HG03103 (cell line): ENCODE measurements around the gene ZAP70.

Experiments used
- ATAC-seq: cut with Tn5 transposase; IDR thresholded peaks from one replicate; pipeline ENCODE4 v1.9.1; 2021; ENCODE audit warnings: low read depth; ENCODE audit not compliant: unreplicated experiment

Gene ZAP70

DNA sequence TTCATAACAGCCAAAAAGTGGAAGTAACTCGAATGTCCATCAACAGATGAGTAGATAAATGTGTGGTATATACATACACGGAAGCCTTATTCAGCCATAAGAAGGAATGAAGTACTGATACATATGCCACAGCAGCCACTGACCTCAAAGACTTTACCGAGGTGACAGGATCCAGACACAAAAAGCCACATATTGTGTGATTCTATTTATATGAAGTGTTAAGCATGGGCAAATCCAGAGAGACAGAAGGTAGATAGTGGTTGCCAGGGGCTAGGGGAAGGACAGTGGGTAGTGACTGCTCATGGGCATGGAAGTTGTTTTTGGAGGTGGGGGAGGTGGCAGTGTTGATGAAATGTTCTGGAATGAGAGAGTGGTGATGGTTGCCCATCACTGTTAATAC is 33.9 kb downstream of the ZAP70 start:
- ATAC-seq: no peak

DNA sequence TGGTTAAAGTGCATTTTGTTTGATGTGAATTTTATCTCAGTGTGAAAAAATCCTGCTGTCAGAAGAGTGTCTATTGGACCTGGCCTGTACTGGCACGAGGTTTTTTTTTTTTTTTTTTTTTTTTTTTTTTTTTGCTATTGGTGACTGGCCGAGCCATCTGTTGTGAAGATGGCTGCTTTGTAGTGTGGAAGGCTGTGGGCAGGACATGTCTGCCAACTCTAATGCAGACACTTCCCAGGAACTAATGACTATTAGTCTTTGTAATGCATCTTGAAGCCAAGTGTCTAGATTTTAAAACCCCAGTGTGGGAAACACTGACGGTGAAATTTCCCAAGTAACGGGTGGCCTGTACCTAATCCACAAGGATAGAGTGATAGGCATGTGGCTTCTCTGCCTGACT is 34.3 kb downstream of the ZAP70 start:
- ATAC-seq: no peak

DNA sequence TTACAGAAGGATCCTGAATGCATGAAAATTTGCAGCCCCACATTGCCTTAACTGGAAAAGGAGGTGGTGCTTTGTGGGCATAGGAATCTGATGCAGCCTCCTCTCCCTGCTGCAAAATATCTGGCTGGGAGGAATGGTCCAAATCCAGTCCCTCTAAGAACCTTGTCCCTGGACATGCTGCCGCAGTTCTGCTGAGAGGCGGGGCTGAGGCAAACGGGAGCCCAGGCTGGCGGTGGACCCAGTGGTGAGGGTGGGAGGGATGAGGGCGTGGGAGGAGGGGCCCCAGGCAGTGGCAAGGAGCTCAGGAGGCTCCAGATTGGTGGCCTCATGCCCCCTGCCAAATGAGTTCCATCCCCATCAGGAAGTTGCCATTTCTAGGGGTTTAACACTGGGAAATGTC is 36.2 kb downstream of the ZAP70 start:
- ATAC-seq: no peak

DNA sequence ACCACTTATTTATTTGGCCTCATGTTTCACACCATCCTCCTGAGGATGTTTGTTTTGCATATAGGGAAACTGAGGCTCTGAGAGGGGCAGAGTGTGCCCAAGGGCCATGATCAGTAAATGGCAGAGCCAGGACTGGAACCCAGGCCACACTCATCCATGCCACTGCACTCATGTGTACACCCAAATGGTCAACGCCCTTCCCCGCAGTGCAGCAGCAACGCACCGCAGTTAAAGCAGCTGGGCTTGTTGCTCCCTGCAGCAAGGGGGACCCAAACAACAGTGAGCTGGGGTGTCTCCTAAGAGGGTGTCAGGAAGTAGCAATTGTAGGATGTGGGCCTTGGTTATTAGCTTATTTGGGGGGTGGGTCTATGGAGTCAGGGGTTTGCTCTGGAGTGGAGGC is 36.6 kb downstream of the ZAP70 start:
- ATAC-seq: no peak

DNA sequence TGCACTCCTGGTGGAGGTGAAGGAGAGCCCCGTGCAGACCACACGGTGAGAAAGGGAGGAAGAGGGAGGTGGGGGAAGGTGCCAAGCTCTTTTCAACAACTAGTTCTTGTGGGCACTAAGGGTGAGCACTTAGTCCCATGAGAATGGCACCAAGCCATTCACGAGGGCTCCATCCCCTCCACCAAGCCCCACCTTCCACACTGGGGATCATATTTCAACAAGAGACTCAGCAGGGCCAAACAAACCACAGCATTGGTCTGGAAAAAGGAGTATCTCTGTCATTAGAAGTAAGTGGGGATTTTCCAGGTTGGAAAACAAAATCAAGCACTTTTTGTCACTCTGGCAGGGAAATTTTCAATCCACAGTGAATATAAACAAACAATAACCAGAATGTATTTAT is 38.4 kb downstream of the ZAP70 start:
- no peak for ATAC-seq

DNA sequence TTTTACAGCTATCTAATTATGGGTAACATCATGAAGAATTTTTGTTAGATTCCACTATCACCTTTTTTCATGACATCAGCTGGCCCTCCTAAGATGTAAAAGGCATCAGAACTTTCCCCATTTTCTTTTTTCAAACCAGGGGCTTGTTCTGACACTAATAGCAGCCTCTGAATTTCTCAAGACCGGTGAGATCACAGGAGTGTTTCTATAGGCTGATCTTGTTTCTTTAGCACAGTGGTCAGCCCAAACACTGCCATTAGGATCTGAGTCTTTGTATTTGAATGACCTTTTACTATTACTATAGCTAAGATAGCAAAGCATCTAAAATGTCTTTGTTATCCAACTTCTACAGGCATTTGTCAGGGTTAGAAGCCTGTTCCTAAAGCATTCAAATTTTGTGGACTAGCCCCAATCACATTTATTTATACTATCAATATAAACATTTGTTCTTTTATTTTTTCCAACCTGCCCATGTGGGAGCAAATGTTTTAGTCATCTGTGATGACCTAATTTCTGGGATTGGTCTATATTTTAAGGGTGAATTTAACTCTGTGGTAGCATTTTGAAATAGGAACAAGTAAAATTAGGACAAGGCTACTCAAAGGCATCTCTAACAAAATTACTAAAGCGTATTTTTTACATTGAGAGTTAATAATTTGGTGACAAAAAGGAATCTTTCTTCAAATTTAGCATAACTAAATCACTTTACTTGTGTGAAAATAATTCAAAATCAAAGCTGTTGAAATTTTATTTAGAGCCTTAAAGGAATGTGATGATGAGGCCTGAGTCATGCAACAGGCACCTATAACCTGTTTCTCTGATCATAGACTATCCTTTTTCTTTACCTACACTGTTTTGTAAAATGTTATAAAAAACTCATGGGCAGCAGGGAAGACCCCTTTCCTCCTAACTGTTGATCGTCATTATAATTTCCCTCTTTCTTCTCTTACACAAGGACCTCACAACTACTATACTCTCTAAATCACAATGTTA is 39.3 kb downstream of the ZAP70 start:
- no peak for ATAC-seq

DNA sequence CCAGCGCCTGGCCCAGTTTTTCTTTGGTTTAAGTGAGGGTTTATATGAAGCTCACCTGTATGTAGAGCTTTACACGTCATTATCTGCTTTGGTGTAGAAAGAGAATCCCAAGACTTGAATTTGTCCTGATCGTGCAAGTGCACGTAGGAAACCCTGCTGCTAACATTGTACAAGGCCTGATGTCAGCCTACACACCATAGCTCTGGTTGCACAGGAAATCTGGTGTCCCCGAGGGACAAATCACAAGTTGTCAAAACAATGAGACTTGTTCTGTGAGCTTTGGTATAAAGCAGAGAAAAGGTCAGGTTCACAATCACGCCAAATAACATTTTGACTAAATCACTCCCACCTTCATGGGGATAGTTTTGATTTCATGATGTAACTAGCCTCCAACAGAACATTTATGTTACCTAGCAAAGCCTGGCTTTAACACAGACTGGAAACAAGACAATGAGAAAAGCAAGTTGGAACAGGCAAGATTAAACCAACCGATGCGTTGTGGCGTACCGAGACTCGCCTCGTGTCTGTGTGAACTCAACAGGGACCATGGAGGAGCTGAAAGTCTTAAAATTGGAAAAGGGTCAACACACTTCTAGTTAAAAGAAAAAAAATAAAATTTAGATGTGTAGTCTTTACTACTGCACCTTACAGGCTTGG is 41.4 kb downstream of the ZAP70 start:
- no peak for ATAC-seq

DNA sequence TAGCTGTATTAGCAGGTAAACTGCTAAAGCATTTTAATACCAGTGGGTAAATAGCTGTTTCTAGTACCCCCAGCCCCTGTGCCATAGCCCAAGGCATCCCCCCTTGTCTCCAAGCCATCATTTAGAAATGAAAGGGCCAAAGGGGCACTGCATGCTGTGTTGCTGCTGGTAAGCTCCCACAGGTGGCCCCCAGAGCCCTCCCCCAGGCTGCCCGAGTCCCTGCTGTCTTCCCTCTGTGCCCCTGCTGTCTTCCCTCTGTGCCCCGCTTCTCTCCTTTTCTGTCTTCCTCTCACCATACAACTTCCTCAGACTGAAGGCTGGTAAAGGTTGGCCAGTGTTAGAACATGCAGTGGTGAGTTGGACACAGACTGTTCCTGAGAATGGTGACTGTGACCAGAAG is 42.1 kb downstream of the ZAP70 start:
- ATAC-seq: no peak

DNA sequence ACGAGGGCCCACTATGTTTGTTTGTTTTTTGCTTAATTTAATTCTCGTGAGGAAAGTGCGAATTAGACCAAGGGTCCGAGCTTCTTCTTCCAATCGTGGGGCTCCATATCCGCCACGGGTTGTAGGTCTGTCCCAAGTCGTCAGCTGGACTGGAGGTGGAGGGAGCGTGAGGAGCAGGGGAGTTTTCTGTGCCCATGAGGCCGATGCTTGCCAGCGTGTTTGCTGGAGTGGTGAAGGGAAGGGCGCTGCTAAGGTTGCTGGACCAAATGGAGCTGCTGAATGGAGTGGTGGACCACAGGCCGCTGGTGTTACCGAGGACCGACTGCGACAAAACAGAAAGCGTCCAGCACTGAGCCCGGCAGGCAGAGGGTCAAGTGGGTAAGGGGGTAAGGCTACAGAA is 43.7 kb downstream of the ZAP70 start:
- no peak for ATAC-seq

DNA sequence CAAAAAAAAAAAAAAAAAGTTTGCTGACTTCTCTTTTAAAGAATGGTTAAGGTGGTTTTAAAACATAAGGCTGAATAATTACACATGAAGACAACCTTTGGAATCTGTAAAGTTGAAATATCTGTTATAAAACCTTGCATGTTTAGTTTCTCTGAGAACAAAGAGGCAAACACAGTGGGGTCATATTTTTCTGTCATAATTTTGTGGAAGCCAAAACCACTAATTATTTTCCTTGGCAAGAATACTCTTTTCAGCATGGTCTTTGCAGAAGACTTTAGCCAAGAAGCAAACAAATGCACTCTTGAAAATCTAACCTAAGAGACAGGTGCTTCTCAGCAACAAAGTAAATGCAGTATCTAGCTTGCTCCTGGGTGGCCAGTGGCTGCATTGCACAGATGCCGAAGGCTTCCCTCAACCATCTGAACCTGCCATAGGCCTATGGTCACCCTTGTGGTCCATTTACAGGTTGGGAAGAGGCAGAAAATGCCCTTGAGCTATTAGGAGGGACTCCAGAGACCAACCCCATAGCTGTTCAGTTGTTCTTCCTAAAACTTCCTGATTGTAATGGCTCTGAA is 44.8 kb downstream of the ZAP70 start:
- no peak for ATAC-seq

DNA sequence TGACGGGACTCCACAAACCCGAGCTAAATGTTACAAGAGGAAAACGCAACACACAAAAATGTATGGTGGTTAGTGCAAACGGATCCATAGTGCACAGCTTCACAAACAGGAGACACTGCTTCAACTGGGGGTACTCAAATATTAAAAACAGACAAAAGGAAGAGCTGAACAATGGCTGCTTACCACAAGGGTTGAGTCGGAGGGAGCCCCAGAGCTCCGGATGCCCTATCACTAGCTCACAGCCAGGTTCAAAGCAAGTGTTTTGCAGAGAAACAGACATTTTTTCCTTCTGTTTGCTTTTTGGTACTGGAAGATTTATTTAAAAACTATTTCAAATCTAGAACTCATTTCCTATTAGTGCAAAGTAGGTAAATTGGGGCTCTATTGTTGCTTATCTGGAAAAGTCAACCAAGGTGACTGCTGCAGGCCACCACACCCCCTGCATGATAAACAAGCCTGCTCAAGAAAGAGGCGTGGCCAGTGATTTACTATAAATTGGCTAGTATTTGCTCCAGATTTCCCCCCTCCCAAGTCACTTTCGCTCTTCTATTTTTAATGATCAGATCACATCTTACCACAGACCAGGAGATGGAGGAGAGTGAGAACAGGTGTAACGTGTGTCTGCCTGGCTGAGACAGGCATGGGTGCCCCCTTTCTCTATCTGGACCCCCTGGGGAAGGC is 46.5 kb downstream of the ZAP70 start:
- no peak for ATAC-seq

DNA sequence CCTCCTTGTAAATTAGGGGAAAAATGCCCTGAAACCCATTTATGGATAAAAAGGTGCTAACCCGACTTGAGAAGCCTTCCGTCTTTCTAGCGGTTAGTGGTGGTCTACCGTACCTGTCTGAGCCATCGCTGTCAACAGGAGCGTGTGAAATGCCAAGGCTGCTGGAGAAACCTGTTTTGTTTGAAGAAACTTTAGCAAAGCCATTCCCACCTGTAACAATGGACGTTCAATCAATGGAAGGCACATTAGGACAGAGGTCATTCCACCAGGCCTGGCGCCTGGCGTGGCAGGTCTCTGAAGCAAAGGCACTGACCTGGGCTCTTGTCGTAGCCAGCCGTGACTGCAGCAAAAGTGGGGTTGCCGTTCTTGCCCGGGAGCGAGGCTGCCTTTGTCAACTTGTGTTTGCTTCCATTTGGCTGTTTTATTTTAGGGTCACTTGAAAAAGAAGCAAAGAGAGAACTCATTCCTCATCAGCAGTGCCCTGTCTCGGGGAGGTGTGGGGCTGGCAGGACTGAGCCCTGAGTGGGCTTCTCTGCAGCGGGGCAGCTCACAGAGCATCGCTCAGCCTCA is 47.2 kb downstream of the ZAP70 start:
- ATAC-seq: no peak

DNA sequence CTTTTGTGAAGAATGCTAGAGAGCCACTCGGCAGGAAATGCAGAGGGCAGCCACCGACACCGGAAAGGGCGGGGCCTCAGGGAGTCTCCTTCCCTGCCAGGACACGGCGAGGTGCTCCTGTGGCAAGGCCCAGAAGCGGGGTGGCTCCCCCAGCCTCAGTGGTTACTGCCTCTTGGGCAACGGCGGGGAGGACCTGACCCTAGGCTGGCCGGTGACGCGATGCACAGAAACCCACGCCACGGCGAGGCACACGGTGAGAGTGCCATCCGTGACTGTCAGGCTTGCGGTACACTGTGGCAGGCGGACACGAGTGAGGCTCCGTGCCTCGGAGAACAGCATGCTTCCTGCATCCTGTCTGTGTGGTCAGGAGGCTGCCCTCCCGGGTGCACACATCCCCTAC is 47.8 kb downstream of the ZAP70 start:
- no peak for ATAC-seq

DNA sequence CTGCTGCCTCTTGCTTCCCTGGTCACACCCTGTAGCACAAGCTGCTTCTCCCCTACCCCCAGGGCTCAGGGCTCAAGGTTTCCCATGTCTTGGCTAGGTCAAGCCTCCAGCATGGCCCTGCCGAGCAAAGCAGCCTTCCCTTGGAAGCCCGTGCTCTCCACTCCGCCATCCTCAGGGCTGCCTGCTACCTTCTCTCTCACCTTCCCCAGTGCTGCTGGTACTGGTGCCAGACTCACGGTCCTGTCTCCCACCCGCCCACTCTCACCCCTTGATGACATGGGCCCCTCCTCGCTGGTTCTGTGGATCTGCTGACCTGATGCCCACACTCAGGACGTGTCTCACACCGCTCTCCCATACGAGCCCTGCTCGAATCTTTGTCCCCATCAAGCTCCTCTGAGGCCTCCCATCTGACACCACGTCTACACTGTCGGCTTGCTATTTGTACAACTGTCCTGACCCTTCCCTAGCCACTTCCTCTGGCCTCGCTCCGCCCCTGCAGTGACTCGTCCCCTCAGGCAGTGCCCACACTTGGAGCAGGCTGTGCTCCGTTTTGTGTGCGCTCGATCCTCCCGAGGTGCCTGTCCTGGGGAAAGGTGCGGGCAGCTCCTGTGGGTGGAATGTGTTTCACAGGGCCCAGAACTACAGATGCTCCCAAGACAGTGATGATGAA is 49.9 kb downstream of the ZAP70 start:
- ATAC-seq: no peak

DNA sequence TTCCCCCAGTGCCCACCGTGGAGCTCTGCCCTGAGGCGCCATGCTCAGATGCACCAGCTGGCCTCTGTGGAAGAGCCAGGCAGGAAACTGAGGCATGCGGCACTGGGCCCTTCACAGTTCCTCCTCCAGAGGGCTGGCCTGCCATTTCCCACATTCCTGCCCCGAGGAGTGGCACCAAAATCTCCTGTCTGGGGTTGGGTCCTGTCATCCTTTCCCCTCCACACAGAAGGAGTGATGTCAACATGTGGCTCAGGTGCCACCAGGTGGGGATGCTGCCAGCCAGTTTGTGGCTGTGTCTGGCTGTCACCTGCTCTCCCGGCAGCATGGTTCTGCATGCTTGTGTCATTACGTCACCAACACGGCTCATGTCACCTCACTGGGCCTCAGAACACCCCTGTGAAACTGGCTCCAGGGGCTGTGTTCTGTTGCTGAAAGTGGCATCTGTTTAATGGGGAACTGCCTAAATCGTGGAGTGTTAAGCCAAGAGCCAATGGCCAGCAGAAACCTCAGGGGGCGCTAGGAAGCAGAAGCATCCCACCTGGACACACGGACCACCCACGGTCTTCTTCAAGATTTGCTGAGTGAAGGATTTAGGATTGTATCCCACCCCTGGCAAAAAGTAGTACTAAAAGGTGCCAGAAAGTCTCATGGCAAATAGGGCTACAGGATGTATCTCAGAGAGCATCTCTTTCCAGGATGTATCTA is 51.3 kb downstream of the ZAP70 start:
- ATAC-seq: no peak

DNA sequence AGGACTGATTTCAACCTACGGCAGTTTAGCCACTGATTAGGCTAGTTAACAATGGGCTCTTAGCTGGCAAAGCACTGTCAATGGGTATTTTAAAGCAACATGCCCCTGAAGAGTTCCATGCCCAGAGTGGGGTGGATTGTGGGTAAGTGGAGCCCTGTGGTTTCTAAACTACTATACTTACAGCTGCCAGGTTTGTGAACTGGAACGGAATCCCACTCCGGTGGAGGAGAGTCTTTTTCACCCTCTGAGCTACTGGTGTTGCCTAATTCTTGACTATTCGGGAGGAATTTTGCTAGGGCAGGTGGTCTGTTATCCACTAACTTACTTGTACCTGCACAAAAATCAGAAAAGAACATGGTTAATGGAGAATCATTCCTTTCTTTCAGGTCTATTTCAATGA is 52.6 kb downstream of the ZAP70 start:
- no peak for ATAC-seq

DNA sequence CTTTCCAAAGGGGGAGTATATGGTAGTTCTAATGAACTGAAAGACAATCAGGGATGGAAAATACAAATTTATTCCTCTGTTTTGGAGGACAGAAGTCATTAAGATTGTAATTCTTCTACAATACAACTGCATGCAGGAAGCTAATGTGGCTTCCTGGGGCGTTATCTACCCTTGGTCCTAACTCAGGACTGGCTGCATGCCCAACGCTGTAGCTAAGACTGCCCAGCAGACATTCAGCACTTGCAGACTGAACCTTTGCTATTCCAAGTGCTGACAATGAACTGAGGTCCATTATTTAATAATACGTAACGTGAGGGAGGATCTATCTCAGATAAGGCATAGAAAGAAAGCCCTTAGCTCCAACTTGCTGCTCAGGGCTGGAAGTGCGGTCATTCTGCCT is 53.2 kb downstream of the ZAP70 start:
- no peak for ATAC-seq

DNA sequence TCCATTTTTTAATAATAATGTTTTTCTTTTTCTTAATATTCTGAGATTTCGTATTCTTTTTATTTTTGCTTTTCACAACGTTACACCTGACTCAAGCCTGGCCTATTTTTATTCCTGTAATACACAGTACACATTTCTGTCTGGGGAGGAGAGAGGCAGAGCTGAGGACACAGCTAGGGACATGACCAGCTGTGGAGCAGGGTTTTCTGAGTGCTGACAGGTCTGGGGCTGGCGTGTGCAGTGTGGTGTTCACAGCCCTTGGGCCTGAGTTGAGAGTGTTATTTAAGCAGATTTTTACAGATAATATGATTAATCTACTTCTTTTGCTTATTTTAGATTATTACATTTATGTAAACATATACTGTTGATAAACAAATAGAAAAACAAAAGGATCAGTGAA is 55.9 kb downstream of the ZAP70 start:
- ATAC-seq: no peak

DNA sequence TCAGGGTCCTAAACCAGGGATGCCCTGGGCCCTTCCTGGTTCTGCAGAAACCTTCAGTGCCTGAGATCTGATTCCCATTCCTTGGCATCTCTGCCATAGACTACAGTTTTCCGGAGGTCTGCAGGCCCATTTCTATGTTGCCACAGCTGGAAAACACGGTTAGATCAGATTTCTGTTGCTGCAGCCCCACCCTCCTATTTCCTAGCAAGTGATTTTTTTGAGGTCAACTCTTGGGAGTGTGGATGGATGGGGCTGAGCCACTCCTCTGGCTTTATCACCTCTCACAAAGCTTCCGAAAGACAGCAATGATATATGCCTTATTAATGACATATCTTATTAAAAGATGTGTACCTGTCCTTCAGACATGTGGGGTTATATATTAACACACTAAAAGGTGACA is 56.3 kb downstream of the ZAP70 start:
- no peak for ATAC-seq

DNA sequence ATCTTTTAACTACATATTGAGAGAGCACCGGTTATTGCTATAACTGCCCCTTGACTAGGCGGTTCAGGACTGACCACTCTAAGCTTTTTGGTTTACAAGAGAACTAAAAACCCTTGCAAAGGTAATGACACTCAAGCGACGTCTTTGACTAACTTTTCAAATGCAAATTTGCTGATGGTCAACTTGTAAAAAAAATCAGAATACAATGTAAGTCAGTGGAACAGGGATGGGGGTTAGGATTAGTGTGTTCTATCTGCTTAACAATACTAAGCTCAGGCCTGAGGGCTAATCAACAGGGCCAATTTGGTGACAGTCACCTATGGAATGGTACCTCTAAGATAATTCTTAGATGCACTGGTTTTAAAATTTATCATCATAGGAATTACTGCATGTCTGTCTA is 57.1 kb downstream of the ZAP70 start:
- ATAC-seq: no peak
